OCI-LY3 (cell line): ENCODE data around the gene CARD9.

ENCODE experiments used
- EZH2phosphoT487 ChIP-seq: fragments of 200-600 bp; shearing (Covaris generic); IDR thresholded peaks from 2 replicates; pipeline ENCODE4 v1.6.1; 2018; ENCODE audit warnings: antibody characterized with exemption, mixed run types, low read depth
- TF ChIP-seq, protein P1 (sequence below): fragments of 200-600, 300-600 bp; sonication (generic); IDR thresholded peaks from 2 replicates; pipeline ENCODE4 v1.5.1; 2014; ENCODE audit warnings: antibody characterized with exemption, low read length, low read depth

DNA sequence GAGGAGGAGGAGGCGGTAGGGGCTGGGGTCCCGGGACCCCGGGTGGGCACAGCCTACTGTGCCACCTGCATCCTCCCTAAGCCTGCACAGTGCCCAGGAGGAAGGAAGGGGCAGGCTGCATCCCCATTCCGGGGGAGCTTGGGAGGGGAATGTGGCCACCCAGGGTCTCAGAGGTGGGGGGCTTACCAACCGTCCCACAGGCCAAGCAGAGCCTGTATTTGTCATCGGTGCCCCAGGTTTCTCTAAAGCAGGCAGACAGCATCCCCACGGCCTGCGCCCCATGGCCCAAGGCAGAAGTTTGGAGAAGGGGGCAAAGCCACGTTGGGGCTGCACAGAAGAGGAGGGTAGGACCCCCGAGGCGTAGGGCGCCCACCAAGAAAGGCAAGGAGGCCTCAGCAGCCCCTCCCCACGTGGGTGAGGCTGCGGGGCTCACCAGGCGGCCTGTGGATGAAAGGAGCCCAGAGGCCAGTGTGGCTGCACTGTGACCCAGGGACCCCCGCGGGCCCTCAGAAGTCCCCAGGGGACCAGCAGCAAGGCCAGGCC is 46.6 kb downstream of the CARD9 start:
- TF ChIP-seq EZH2phosphoT487 = no peak
- TF ChIP-seq, protein P1, sequence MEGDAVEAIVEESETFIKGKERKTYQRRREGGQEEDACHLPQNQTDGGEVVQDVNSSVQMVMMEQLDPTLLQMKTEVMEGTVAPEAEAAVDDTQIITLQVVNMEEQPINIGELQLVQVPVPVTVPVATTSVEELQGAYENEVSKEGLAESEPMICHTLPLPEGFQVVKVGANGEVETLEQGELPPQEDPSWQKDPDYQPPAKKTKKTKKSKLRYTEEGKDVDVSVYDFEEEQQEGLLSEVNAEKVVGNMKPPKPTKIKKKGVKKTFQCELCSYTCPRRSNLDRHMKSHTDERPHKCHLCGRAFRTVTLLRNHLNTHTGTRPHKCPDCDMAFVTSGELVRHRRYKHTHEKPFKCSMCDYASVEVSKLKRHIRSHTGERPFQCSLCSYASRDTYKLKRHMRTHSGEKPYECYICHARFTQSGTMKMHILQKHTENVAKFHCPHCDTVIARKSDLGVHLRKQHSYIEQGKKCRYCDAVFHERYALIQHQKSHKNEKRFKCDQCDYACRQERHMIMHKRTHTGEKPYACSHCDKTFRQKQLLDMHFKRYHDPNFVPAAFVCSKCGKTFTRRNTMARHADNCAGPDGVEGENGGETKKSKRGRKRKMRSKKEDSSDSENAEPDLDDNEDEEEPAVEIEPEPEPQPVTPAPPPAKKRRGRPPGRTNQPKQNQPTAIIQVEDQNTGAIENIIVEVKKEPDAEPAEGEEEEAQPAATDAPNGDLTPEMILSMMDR = no peak
